HG03457 (cell line): Measurements from ENCODE around the gene HIC2.
"Not testable (repeated sequence)": the region's sequence is repeated elsewhere in the genome, so short reads cannot be mapped to it uniquely, and the experiment has no call there.

Experiments used
- ATAC-seq: cut with Tn5 transposase; IDR thresholded peaks from one replicate; pipeline ENCODE4 v1.9.1; 2021; ENCODE audit warnings: moderate number of reproducible peaks; ENCODE audit not compliant: unreplicated experiment

HIC2 gene

GRCh38 chr22:21434378-21435233 is 17.4 kb downstream of the HIC2 start:
- not testable (repeated sequence) for ATAC-seq

- not testable (repeated sequence) for ATAC-seq
Observed at GRCh38 chr22:21435998-21436810, 19.0 kb downstream of the HIC2 start.

- ATAC-seq: not testable (repeated sequence)
Observed at GRCh38 chr22:21438013-21438412, 20.8 kb downstream of the HIC2 start.

- ATAC-seq: not testable (repeated sequence)
Observed at GRCh38 chr22:21440018-21440636, 23.0 kb downstream of the HIC2 start.

GRCh38 chr22:21440676-21441075 is 23.5 kb downstream of the HIC2 start:
- not testable (repeated sequence) for ATAC-seq

- not testable (repeated sequence) for ATAC-seq
Observed at GRCh38 chr22:21441170-21441569, 24.0 kb downstream of the HIC2 start.

GRCh38 chr22:21442123-21442522 is 25.0 kb downstream of the HIC2 start:
- not testable (repeated sequence) for ATAC-seq

- ATAC-seq: not testable (repeated sequence)
Observed at GRCh38 chr22:21442646-21443045, 25.5 kb downstream of the HIC2 start.

GRCh38 chr22:21443057-21443734 is 26.0 kb downstream of the HIC2 start:
- no peak for ATAC-seq

GRCh38 chr22:21443735-21444421 is 26.7 kb downstream of the HIC2 start:
- ATAC-seq: no peak

- ATAC-seq: no peak
Observed at GRCh38 chr22:21444701-21445436, 27.7 kb downstream of the HIC2 start.

GRCh38 chr22:21445437-21446127 is 28.4 kb downstream of the HIC2 start:
- ATAC-seq: no peak

- ATAC-seq: no peak
Observed at GRCh38 chr22:21446128-21446826, 29.1 kb downstream of the HIC2 start.

GRCh38 chr22:21446827-21447690 is 29.9 kb downstream of the HIC2 start:
- no peak for ATAC-seq

GRCh38 chr22:21447694-21448402 is 30.7 kb downstream of the HIC2 start:
- no peak for ATAC-seq

- no peak for ATAC-seq
Observed at GRCh38 chr22:21448627-21449416, 31.7 kb downstream of the HIC2 start.
